Measurements from ENCODE around the gene FAM53A.

FAM53A gene

GRCh38 chr4:1648962-1649361 lies 35.2 kb downstream of the FAM53A start:
- TF ChIP-seq, protein P1, sequence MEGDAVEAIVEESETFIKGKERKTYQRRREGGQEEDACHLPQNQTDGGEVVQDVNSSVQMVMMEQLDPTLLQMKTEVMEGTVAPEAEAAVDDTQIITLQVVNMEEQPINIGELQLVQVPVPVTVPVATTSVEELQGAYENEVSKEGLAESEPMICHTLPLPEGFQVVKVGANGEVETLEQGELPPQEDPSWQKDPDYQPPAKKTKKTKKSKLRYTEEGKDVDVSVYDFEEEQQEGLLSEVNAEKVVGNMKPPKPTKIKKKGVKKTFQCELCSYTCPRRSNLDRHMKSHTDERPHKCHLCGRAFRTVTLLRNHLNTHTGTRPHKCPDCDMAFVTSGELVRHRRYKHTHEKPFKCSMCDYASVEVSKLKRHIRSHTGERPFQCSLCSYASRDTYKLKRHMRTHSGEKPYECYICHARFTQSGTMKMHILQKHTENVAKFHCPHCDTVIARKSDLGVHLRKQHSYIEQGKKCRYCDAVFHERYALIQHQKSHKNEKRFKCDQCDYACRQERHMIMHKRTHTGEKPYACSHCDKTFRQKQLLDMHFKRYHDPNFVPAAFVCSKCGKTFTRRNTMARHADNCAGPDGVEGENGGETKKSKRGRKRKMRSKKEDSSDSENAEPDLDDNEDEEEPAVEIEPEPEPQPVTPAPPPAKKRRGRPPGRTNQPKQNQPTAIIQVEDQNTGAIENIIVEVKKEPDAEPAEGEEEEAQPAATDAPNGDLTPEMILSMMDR (IDR thresholded peaks at IDR 0.05; ENCODE audit: low read depth, low read length, missing control alignments) = no peak
- no peak for DNase-seq (ENCODE audit: low read depth)
- in situ Hi-C loops (cut with HindIII; ENCODE audit: low sequenced_read_pairs) = no loop called here
- no peak overlapping the region for H3K4me3 ChIP-seq (ENCODE audit: low read depth, low read length)

- no peak overlapping the region for H3K4me3 ChIP-seq (ENCODE audit: low read depth, low read length)
- in situ Hi-C loops (cut with HindIII; ENCODE audit: low sequenced_read_pairs) = no loop called here
- TF ChIP-seq, protein P1 (IDR thresholded peaks at IDR 0.05; ENCODE audit: low read depth, low read length, missing control alignments) = no peak
- DNase-seq (ENCODE audit: low read depth) = no peak
Observed at GRCh38 chr4:1647432-1647831, 36.7 kb downstream of the FAM53A start.

GRCh38 chr4:1646690-1647089 lies 37.4 kb downstream of the FAM53A start:
- TF ChIP-seq, protein P1 (IDR thresholded peaks at IDR 0.05; ENCODE audit: low read depth, low read length, missing control alignments) = no peak
- in situ Hi-C loops (cut with HindIII; ENCODE audit: low sequenced_read_pairs) = no loop called here
- no peak for DNase-seq (ENCODE audit: low read depth)
- no peak overlapping the region for H3K4me3 ChIP-seq (ENCODE audit: low read depth, low read length)

GRCh38 chr4:1644891-1645657 lies 39.0 kb downstream of the FAM53A start:
- TF ChIP-seq, protein P1 (IDR thresholded peaks at IDR 0.05; ENCODE audit: low read depth, low read length, missing control alignments) = no peak
- no peak overlapping the region for H3K4me3 ChIP-seq (ENCODE audit: low read depth, low read length)
- no peak for DNase-seq (ENCODE audit: low read depth)
- in situ Hi-C loops (cut with HindIII; ENCODE audit: low sequenced_read_pairs) = no loop called here

DNA sequence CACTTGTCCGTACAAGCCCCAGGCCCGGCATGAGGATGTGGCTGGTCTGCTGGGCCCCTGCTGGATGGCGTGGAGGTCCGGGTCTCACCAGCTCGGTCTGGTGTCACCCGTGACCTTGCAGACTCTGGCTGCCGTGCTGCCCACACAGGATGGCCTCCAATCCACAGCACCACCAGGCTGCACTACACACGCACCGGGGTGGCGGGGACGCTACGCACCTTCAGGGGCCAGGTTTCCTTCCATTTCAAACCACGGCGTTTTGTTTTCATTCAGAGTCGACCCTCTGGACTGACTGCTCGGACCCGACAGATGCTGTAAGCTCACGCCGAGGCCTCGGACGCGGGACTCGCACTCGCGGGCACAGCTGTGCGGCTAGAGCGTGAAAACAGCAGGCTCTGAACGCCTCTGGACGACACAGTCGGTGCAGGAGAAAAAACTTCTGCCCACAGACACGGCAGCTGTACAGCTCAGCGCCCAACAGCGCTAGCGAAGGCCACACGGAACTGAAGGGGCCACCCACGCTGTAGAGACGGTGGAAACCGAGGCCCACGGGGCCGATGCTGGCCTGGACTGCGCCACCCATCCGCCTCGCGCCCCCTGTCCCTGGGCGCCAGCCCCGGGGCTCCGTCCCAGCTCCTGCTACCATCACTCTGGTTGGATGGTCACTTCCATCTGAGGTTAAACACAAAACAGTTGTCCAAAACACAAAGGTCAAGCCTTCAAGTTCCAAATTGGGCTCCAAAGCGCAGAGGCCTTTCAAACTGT lies 40.0 kb downstream of the FAM53A start:
- H3K4me3 ChIP-seq (ENCODE audit: low read depth, low read length) = no peak overlapping the region
- in situ Hi-C loops (cut with HindIII; ENCODE audit: low sequenced_read_pairs) = no loop called here
- DNase-seq (ENCODE audit: low read depth) = no peak
- TF ChIP-seq, protein P1 (IDR thresholded peaks at IDR 0.05; ENCODE audit: low read depth, low read length, missing control alignments) = no peak

- DNase-seq (ENCODE audit: low read depth) = no peak
- no peak overlapping the region for H3K4me3 ChIP-seq (ENCODE audit: low read depth, low read length)
- TF ChIP-seq, protein P1 (IDR thresholded peaks at IDR 0.05; ENCODE audit: low read depth, low read length, missing control alignments) = no peak
- in situ Hi-C loops (cut with HindIII; ENCODE audit: low sequenced_read_pairs) = no loop called here
Observed at GRCh38 chr4:1642196-1642951, 41.7 kb downstream of the FAM53A start.

All from astrocyte of the cerebellum (primary cell).